HEK293 (cell line): ENCODE results near the gene SLC20A1.
A peak's percentile ranks its signal among the peaks of the same experiment; 100 is the strongest.

Experiments used
- BCL11B ChIP-seq: fragments of 450-650 bp; formaldehyde crosslinking; IDR thresholded peaks from 2 replicates; pipeline ENCODE4 v1.5.1; 2016; ENCODE audit warnings: low read depth, missing biosample characterization, missing genetic modification characterization
- BCL6B ChIP-seq: fragments of 450-650 bp; formaldehyde crosslinking; IDR thresholded peaks from 2 replicates; pipeline ENCODE4 v1.5.1; 2017; ENCODE audit warnings: missing biosample characterization, missing genetic modification characterization
- ELK4 ChIP-seq: IDR thresholded peaks from 2 replicates; pipeline ENCODE4 v1.6.1; 2011; ENCODE audit warnings: mild to moderate bottlenecking, low read depth, low read length, borderline replicate concordance
- HOXC10 ChIP-seq: sonication (generic); formaldehyde crosslinking; IDR thresholded peaks from 2 replicates; pipeline ENCODE4 v1.8.1; 2023; ENCODE audit warnings: mild to moderate bottlenecking, missing genetic modification reagents
- INSM2 ChIP-seq: fragments of 450-650 bp; formaldehyde crosslinking; IDR thresholded peaks from 2 replicates; pipeline ENCODE4 v1.5.1; 2016; ENCODE audit warnings: missing biosample characterization, missing genetic modification characterization
- KLF1 ChIP-seq: fragments of 450-650 bp; formaldehyde crosslinking; IDR thresholded peaks from 2 replicates; pipeline ENCODE4 v1.5.1; 2016; ENCODE audit warnings: missing biosample characterization, missing genetic modification characterization
- KLF9 ChIP-seq: fragments of 450-650 bp; formaldehyde crosslinking; IDR thresholded peaks from 2 replicates; pipeline ENCODE4 v1.5.1; 2016; ENCODE audit warnings: missing biosample characterization, missing genetic modification characterization, low read depth
- OSR2 ChIP-seq: fragments of 450-650 bp; formaldehyde crosslinking; IDR thresholded peaks from 2 replicates; pipeline ENCODE4 v1.5.1; 2016; ENCODE audit warnings: missing biosample characterization, missing genetic modification characterization
- TRIM28 ChIP-seq: IDR thresholded peaks from 2 replicates; pipeline ENCODE4 v1.6.1; 2011; ENCODE audit warnings: low read length, control low read depth, borderline replicate concordance
- WT1 ChIP-seq: fragments of 450-650 bp; formaldehyde crosslinking; IDR thresholded peaks from 2 replicates; pipeline ENCODE4 v1.5.1; 2016; ENCODE audit warnings: missing biosample characterization, missing genetic modification characterization
- ZBTB1 ChIP-seq: fragments of 450-650 bp; formaldehyde crosslinking; IDR thresholded peaks from 2 replicates; pipeline ENCODE4 v1.5.1; 2016; ENCODE audit warnings: missing biosample characterization, missing genetic modification characterization
- ZBTB21 ChIP-seq: fragments of 450-650 bp; formaldehyde crosslinking; IDR thresholded peaks from 2 replicates; pipeline ENCODE4 v1.5.1; 2017; ENCODE audit warnings: missing biosample characterization, missing genetic modification characterization
- ZBTB8A ChIP-seq: fragments of 450-650 bp; formaldehyde crosslinking; IDR thresholded peaks from 2 replicates; pipeline ENCODE4 v1.5.1; 2016; ENCODE audit warnings: missing biosample characterization, missing genetic modification characterization
- ZFP37 ChIP-seq: fragments of 450-650 bp; formaldehyde crosslinking; IDR thresholded peaks from 2 replicates; pipeline ENCODE4 v1.5.1; 2016; ENCODE audit warnings: missing biosample characterization, missing genetic modification characterization
- ZIC2 ChIP-seq: fragments of 450-650 bp; formaldehyde crosslinking; IDR thresholded peaks from 2 replicates; pipeline ENCODE4 v1.5.1; 2016; ENCODE audit warnings: missing biosample characterization, missing genetic modification characterization
- ZNF114 ChIP-seq: fragments of 450-650 bp; formaldehyde crosslinking; IDR thresholded peaks from 2 replicates; pipeline ENCODE4 v1.5.0; 2017; ENCODE audit warnings: missing biosample characterization, missing genetic modification characterization
- ZNF18 ChIP-seq: fragments of 450-650 bp; formaldehyde crosslinking; IDR thresholded peaks from 2 replicates; pipeline ENCODE4 v1.5.1; 2016; ENCODE audit warnings: missing biosample characterization, missing genetic modification characterization
- ZNF184 ChIP-seq: fragments of 450-650 bp; IDR thresholded peaks from 2 replicates; pipeline ENCODE4 v1.5.1; 2018; ENCODE audit warnings: missing biosample characterization, mild to moderate bottlenecking, missing genetic modification characterization
- ZNF19 ChIP-seq: fragments of 450-650 bp; formaldehyde crosslinking; IDR thresholded peaks from 2 replicates; pipeline ENCODE4; 2016; ENCODE audit warnings: missing biosample characterization, missing genetic modification characterization, low read depth
- ZNF202 ChIP-seq: fragments of 450-650 bp; formaldehyde crosslinking; IDR thresholded peaks from 2 replicates; pipeline ENCODE4 v1.5.1; 2016; ENCODE audit warnings: missing biosample characterization, missing genetic modification characterization, borderline replicate concordance
- ZNF239 ChIP-seq: fragments of 450-650 bp; formaldehyde crosslinking; IDR thresholded peaks from 2 replicates; pipeline ENCODE4 v1.5.1; 2016; ENCODE audit warnings: missing biosample characterization, missing genetic modification characterization
- ZNF26 ChIP-seq: fragments of 450-650 bp; formaldehyde crosslinking; IDR thresholded peaks from 2 replicates; pipeline ENCODE4 v1.5.1; 2016; ENCODE audit warnings: missing biosample characterization, missing genetic modification characterization
- ZNF266 ChIP-seq: fragments of 450-650 bp; formaldehyde crosslinking; IDR thresholded peaks from 2 replicates; pipeline ENCODE4 v1.5.1; 2016; ENCODE audit warnings: missing biosample characterization, missing genetic modification characterization, low read depth
- ZNF311 ChIP-seq: fragments of 450-650 bp; formaldehyde crosslinking; IDR thresholded peaks from 2 replicates; pipeline ENCODE4 v1.5.1; 2017; ENCODE audit warnings: missing biosample characterization, missing genetic modification characterization, borderline replicate concordance
- ZNF521 ChIP-seq: fragments of 450-650 bp; formaldehyde crosslinking; IDR thresholded peaks from 2 replicates; pipeline ENCODE4 v1.5.1; 2017; ENCODE audit warnings: missing biosample characterization, mild to moderate bottlenecking, missing genetic modification characterization
- ZNF571 ChIP-seq: fragments of 450-650 bp; formaldehyde crosslinking; IDR thresholded peaks from 2 replicates; pipeline ENCODE4 v1.5.0; 2017; ENCODE audit warnings: missing biosample characterization, missing genetic modification characterization
- ZNF596 ChIP-seq: fragments of 450-650 bp; IDR thresholded peaks from 2 replicates; pipeline ENCODE4 v1.5.0; 2018; ENCODE audit warnings: missing biosample characterization, mild to moderate bottlenecking, missing genetic modification characterization, moderate library complexity
- ZNF629 ChIP-seq: fragments of 450-650 bp; formaldehyde crosslinking; IDR thresholded peaks from 2 replicates; pipeline ENCODE4 v1.5.1; 2017; ENCODE audit warnings: missing biosample characterization, missing genetic modification characterization
- ZNF639 ChIP-seq: fragments of 450-650 bp; formaldehyde crosslinking; IDR thresholded peaks from 2 replicates; pipeline ENCODE4 v1.5.1; 2016; ENCODE audit warnings: missing biosample characterization, missing genetic modification characterization
- ZNF654 ChIP-seq: fragments of 450-650 bp; formaldehyde crosslinking; IDR thresholded peaks from 2 replicates; pipeline ENCODE4 v1.5.1; 2016; ENCODE audit warnings: low read depth, missing biosample characterization, missing genetic modification characterization
- ZNF677 ChIP-seq: fragments of 450-650 bp; IDR thresholded peaks from 2 replicates; pipeline ENCODE4 v1.5.0; 2018; ENCODE audit warnings: missing biosample characterization, mild to moderate bottlenecking, missing genetic modification characterization, moderate library complexity
- ZSCAN5A ChIP-seq: fragments of 450-650 bp; formaldehyde crosslinking; IDR thresholded peaks from 2 replicates; pipeline ENCODE4 v1.5.1; 2016; ENCODE audit warnings: missing biosample characterization, missing genetic modification characterization

SLC20A1 gene

GRCh38 chr2:112692495-112692911 is 46.8 kb downstream of the SLC20A1 start (continued):
- no peak for TF ChIP-seq ZNF311 (tag by site-specific recombination)
- TF ChIP-seq ZNF654 (tag by site-specific recombination) = no peak
- TF ChIP-seq ZNF571 (tag by site-specific recombination) = no peak
- TF ChIP-seq ZNF26 (tag by site-specific recombination) = no peak
- no peak for TF ChIP-seq ZSCAN5A
- 0 out of 2 replicates have a peak, but pooled peaks have one; percentile 54 for TF ChIP-seq ZBTB21 (tag by site-specific recombination)
- TF ChIP-seq ZNF202 (tag by site-specific recombination) = no peak
- no peak for TF ChIP-seq ELK4
- TF ChIP-seq BCL11B (tag by site-specific recombination) = no peak
- peak; percentile 84 for TF ChIP-seq ZNF629 (tag by site-specific recombination)
- no peak for TF ChIP-seq ZNF639 (tag by site-specific recombination)
- no peak for TF ChIP-seq ZNF114
- TF ChIP-seq ZNF521 (tag by site-specific recombination) = no peak
- no peak for TF ChIP-seq HOXC10
- no peak for TF ChIP-seq ZNF596 (tag by site-specific recombination)
- TF ChIP-seq INSM2 = 0 out of 2 replicates have a peak, but pooled peaks have one; percentile 61
- TF ChIP-seq OSR2 (tag by site-specific recombination) = peak; percentile 37; the same call in 1 of the 2 replicates
- no peak for TF ChIP-seq BCL6B (tag by site-specific recombination)
- TF ChIP-seq KLF9 (tag by site-specific recombination) = no peak
- no peak for TF ChIP-seq ZNF266 (tag by site-specific recombination)
- TF ChIP-seq ZBTB8A = 0 out of 2 replicates have a peak, but pooled peaks have one; percentile 9
- TF ChIP-seq ZIC2 (tag by site-specific recombination) = peak; percentile 79
- TF ChIP-seq ZNF239 (tag by site-specific recombination) = no peak
- no peak; the same call in 1 of the 2 replicates for TF ChIP-seq TRIM28
- TF ChIP-seq ZFP37 (tag by site-specific recombination) = 0 out of 2 replicates have a peak, but pooled peaks have one; percentile 53
- peak; percentile 74 for TF ChIP-seq WT1 (tag by site-specific recombination)
- no peak for TF ChIP-seq ZBTB1 (tag by site-specific recombination)
- TF ChIP-seq ZNF19 (tag by site-specific recombination) = no peak
- no peak for TF ChIP-seq ZNF184 (tag by site-specific recombination)
- no peak for TF ChIP-seq KLF1 (tag by site-specific recombination)
- no peak for TF ChIP-seq ZNF18 (tag by site-specific recombination)
- no peak for TF ChIP-seq ZNF677
